Endodermal cell (in vitro differentiated cells): ENCODE data around the gene KCNK3. TPM values are rescaled to one million over a fixed set of nuclear protein-coding genes. Genes with fewer than 3 reads are reported as not detected.

Experiments
- DNase-seq: peaks from one replicate; pipeline ENCODE4 v3.0.0-alpha.2; 2017
- H3K27ac ChIP-seq: 2 replicates; pipeline ENCODE4 v1.5.1; 2013; ENCODE audit warnings: mild to moderate bottlenecking, low read depth, low read length, moderate library complexity
- H3K27me3 ChIP-seq: 2 replicates; pipeline ENCODE4 v1.6.1; 2013; ENCODE audit warnings: mild to moderate bottlenecking, low read length, moderate library complexity; ENCODE audit not compliant: insufficient read depth, control insufficient read depth, poor library complexity, severe bottlenecking
- H3K36me3 ChIP-seq: 2 replicates; pipeline ENCODE4 v1.7.0; 2013; ENCODE audit warnings: mild to moderate bottlenecking, low read length, moderate library complexity; ENCODE audit not compliant: control insufficient read depth, insufficient read depth
- H3K4me1 ChIP-seq: one replicate; pipeline ENCODE4 v1.7.0; 2013; ENCODE audit warnings: low read length; ENCODE audit not compliant: control insufficient read depth, insufficient read depth
- H3K4me3 ChIP-seq: 2 replicates; pipeline ENCODE4 v1.5.1; 2013; ENCODE audit warnings: mild to moderate bottlenecking, low read length, moderate library complexity
- H3K9ac ChIP-seq: 2 replicates; pipeline ENCODE4 v1.6.1; 2013; ENCODE audit warnings: mild to moderate bottlenecking, low read length, moderate library complexity; ENCODE audit not compliant: poor library complexity, severe bottlenecking; ENCODE audit errors: extremely low read depth
- H3K9me3 ChIP-seq: 2 replicates; pipeline ENCODE4 v1.6.1; 2013; ENCODE audit warnings: mild to moderate bottlenecking, low read length, moderate library complexity; ENCODE audit not compliant: control insufficient read depth
- H3K27ac Mint-ChIP-seq: 2 replicates; pipeline ENCODE4 v1.8.0; 2020; ENCODE audit warnings: mixed read lengths
- H3K27me3 Mint-ChIP-seq: 2 replicates; pipeline ENCODE4 v1.8.0; 2021; ENCODE audit warnings: mild to moderate bottlenecking, mixed read lengths; ENCODE audit not compliant: insufficient read depth
- H3K36me3 Mint-ChIP-seq: 2 replicates; pipeline ENCODE4 v1.8.0; 2020; ENCODE audit warnings: low read depth, mixed read lengths
- H3K4me1 Mint-ChIP-seq: 2 replicates; pipeline ENCODE4 v1.8.0; 2020; ENCODE audit warnings: mixed read lengths
- H3K4me3 Mint-ChIP-seq: 2 replicates; pipeline ENCODE4 v1.8.0; 2020; ENCODE audit warnings: mild to moderate bottlenecking, moderate library complexity, mixed read lengths
- H3K9me3 Mint-ChIP-seq: 2 replicates; pipeline ENCODE4 v1.8.0; 2020; ENCODE audit warnings: mild to moderate bottlenecking, mixed read lengths
- WGBS, 2 experiments: methylation state at CpG; one replicate each; pipeline versions ENCODE4 v1.1.5 to v1.1.7; 2013; ENCODE audit warnings: missing lambda C conversion rate in 2 of 2, mixed read lengths in 1 of 2; ENCODE audit not compliant: insufficient coverage in 1 of 2, insufficient read length in 1 of 2; 5-methylcytosine and 5-hydroxymethylcytosine counted together
- total RNA-seq, 2 donors: library from RNA; stranded (reverse); fragmentation: NEBNext Ultra II Directional in 1 of 2; extraction: Animal tissue kit (Norgen Biotek cat#: 25700) in 1 of 2; gene quantifications; 2 replicates in 1 of 2; 3 replicates in 1 of 2; pipeline ENCODE4 v1.2.1, GENCODE V29; 2021
- TF ChIP-seq, protein P1 (sequence below): fragments of 200-600 bp; sonication (generic); conservative IDR thresholded peaks from 2 replicates; pipeline ENCODE4 v1.5.0; 2021; ENCODE audit warnings: antibody characterized with exemption, mild to moderate bottlenecking

The KCNK3 gene
- total RNA-seq, 2 donors from 2014 or later, result not detected

DNA sequence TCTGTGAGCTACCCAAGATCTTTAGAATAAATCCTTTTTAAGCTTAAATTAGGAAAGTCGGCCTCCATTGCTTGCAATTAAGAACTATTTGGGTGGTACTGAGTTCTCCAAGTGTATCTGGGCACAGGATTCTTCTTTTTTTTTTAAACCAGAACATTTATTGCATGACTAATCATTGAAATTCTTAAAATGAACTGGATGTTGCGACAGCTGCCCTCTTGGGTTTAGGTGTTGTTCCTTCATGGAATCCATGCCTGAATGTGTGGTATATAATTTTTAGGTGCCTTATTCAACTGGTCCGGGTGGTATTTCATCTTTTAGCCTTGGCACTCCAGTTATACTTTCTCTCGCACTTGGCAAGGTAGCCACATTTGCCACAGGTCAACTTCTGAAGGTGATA, 14.5 kb upstream of the KCNK3 start:
- H3K36me3 Mint-ChIP-seq, result no peaks in the 10 kb centered on the region
- peaks cover 7% of the 10 kb centered on the region for H3K9me3 Mint-ChIP-seq
- Histone ChIP-seq H3K27ac (no peak overlapping the region), H3K9ac (no peak overlapping the region), H3K36me3 (no peaks in the 10 kb centered on the region), H3K4me3 (no peak overlapping the region), H3K9me3 (no peaks in the 10 kb centered on the region), H3K4me1 (no peaks in the 10 kb centered on the region), H3K27me3 (peaks cover 18% of the 10 kb centered on the region)
- TF ChIP-seq, protein P1, sequence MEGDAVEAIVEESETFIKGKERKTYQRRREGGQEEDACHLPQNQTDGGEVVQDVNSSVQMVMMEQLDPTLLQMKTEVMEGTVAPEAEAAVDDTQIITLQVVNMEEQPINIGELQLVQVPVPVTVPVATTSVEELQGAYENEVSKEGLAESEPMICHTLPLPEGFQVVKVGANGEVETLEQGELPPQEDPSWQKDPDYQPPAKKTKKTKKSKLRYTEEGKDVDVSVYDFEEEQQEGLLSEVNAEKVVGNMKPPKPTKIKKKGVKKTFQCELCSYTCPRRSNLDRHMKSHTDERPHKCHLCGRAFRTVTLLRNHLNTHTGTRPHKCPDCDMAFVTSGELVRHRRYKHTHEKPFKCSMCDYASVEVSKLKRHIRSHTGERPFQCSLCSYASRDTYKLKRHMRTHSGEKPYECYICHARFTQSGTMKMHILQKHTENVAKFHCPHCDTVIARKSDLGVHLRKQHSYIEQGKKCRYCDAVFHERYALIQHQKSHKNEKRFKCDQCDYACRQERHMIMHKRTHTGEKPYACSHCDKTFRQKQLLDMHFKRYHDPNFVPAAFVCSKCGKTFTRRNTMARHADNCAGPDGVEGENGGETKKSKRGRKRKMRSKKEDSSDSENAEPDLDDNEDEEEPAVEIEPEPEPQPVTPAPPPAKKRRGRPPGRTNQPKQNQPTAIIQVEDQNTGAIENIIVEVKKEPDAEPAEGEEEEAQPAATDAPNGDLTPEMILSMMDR, result no peak
- no peak overlapping the region for H3K4me3 Mint-ChIP-seq
- peaks cover 14% of the 10 kb centered on the region for H3K27me3 Mint-ChIP-seq
- H3K27ac Mint-ChIP-seq, result no peak overlapping the region
- peak; percentile 8 for DNase-seq
- 89 to 93% methylated on average over 3 to 4 of the region's 4 CpGs for WGBS, 2 experiments
- no peaks in the 10 kb centered on the region for H3K4me1 Mint-ChIP-seq

DNA sequence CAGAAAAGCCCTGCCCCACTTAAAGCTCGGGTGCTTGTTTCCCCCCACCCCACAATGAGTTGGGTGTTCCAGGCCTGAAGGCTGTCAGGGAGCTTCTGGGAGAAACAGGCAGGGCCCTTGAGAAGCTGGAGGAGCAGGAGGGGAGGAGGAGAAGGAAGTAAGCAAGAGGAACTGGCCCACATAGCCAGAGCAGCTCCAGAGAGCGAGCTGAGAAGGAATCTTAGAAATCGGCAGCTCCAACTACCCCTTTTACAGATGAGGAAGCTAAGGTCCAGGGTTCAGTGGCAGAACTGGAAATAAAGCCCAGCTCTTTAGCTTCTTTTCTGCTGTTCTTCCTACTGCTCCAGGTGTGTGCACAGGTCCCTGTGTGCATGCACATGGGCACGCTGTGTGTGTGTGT, 12.7 kb upstream of the KCNK3 start:
- Mint-ChIP-seq H3K27me3 (peaks cover 23% of the 10 kb centered on the region), H3K9me3 (peaks cover 7% of the 10 kb centered on the region), H3K4me3 (no peak overlapping the region)

DNA sequence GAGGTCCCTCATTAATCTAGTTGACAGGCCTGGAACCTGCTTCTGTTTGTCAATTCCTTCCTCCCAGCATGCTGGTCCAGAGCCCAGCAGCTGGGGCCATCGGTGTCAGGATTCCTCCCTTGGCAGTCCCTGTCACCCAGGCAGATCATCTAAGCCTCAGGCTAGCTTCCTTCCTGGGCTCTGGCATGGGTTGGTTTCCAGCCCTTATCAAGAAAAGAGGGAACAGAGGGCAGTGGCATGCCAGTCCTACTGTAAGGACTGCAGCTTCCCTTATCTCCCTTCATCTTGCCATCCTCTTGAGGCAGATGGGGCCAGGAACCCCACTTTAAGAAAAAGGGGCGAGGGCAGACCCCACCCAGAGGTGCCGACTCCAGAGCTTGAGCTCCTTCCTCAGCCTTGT, 10.9 kb upstream of the KCNK3 start:
- TF ChIP-seq, protein P1, result no peak
- Histone ChIP-seq H3K36me3 (no peaks in the 10 kb centered on the region), H3K27me3 (peaks cover 27% of the 10 kb centered on the region), H3K9ac (no peak overlapping the region), H3K27ac (no peak overlapping the region), H3K4me1 (no peaks in the 10 kb centered on the region), H3K4me3 (no peak overlapping the region), H3K9me3 (no peaks in the 10 kb centered on the region)
- H3K9me3 Mint-ChIP-seq, result peaks cover 7% of the 10 kb centered on the region
- peaks cover 35% of the 10 kb centered on the region for H3K27me3 Mint-ChIP-seq
- DNase-seq, result peak; percentile 32
- no peaks in the 10 kb centered on the region for H3K36me3 Mint-ChIP-seq
- H3K4me1 Mint-ChIP-seq, result peaks cover 8% of the 10 kb centered on the region
- WGBS, 2 experiments, result 92 to 100% methylated on average over 1 to 3 of the region's 3 CpGs
- no peak overlapping the region for H3K27ac Mint-ChIP-seq
- H3K4me3 Mint-ChIP-seq, result no peak overlapping the region

More for the DNA sequence above, 12.7 kb upstream of the KCNK3 start:
- Histone ChIP-seq H3K27me3 (peaks cover 22% of the 10 kb centered on the region), H3K4me1 (no peaks in the 10 kb centered on the region), H3K9ac (no peak overlapping the region), H3K27ac (no peak overlapping the region), H3K4me3 (no peak overlapping the region), H3K36me3 (no peaks in the 10 kb centered on the region), H3K9me3 (no peaks in the 10 kb centered on the region)
- TF ChIP-seq, protein P1, result no peak
- no peaks in the 10 kb centered on the region for H3K4me1 Mint-ChIP-seq
- no peaks in the 10 kb centered on the region for H3K36me3 Mint-ChIP-seq
- 86 to 88% methylated on average over 3 to 4 of the region's 4 CpGs for WGBS, 2 experiments
- H3K27ac Mint-ChIP-seq, result no peak overlapping the region
- peak; percentile 20 for DNase-seq
